GM21528 (cell line): ENCODE data around the gene UHRF2.

Source experiments
- ATAC-seq: cut with Tn5 transposase; IDR thresholded peaks from one replicate; pipeline ENCODE4 v1.9.1; 2021; ENCODE audit warnings: mild to moderate bottlenecking, moderate library complexity; ENCODE audit not compliant: unreplicated experiment, low FRiP score

The UHRF2 gene

GRCh38 chr9:6552498-6553121, 139.6 kb downstream of the UHRF2 start:
- ATAC-seq = no peak

- ATAC-seq = no peak
These were observed 140.9 kb downstream of the UHRF2 start for GRCh38 chr9:6553866-6554265.
